Tibial nerve (tissue), 4 donors: ENCODE measurements around the gene GALNT18. TPM values are rescaled to one million over a fixed set of nuclear protein-coding genes. Genes with fewer than 3 reads are reported as not detected.
A peak's percentile ranks its signal among the peaks of the same experiment; 100 is the strongest.

Source experiments
- DNase-seq, 2 donors: peaks; one replicate each; pipeline ENCODE4 v3.0.0-alpha.2; 2019; ENCODE audit warnings: low spot score in 2 of 2
- H3K27ac ChIP-seq, 4 donors: fragments of 200-600 bp; sonication (generic) in 3 of 4; one replicate each; pipeline ENCODE4 v1.5.1; 2017 to 2019; ENCODE audit warnings: mild to moderate bottlenecking in 1 of 4
- H3K27me3 ChIP-seq, 2 donors: fragments of 200-600 bp; sonication (generic) in 1 of 2; one replicate each; pipeline versions ENCODE4 v1.5.1 to v1.6.0; 2017 to 2019
- H3K36me3 ChIP-seq, 3 donors: fragments of 200-600 bp; sonication (generic); one replicate each; pipeline ENCODE4 v1.5.1; 2018 to 2019
- H3K4me1 ChIP-seq, 4 donors: fragments of 200-600 bp; sonication (generic) in 3 of 4; one replicate each; pipeline ENCODE4 v1.5.1; 2017 to 2019
- H3K4me3 ChIP-seq, 4 donors: fragments of 200-600 bp; sonication (generic) in 3 of 4; one replicate each; pipeline ENCODE4 v1.5.1; 2017 to 2019; ENCODE audit warnings: mild to moderate bottlenecking in 1 of 4, moderate library complexity in 1 of 4
- H3K9me3 ChIP-seq, 4 donors: fragments of 200-600 bp; sonication (generic) in 3 of 4; one replicate each; pipeline ENCODE4 v1.5.1; 2017 to 2019
- CTCF ChIP-seq, 5 experiments: fragments of 200-600 bp in 3 of 5; fragments of 450-650 bp in 2 of 5; sonication (generic) in 3 of 5; IDR thresholded peaks; one replicate each; pipeline ENCODE4 v1.5.1; 2016 to 2019; ENCODE audit warnings: antibody characterized with exemption in 5 of 5, mild to moderate bottlenecking in 3 of 5, moderate library complexity in 2 of 5
- EP300 ChIP-seq, 2 donors: sonication (generic); formaldehyde crosslinking; IDR thresholded peaks; one replicate each; pipeline ENCODE4 v1.6.1; 2017; ENCODE audit warnings: antibody characterized with exemption in 2 of 2, mild to moderate bottlenecking in 1 of 2
- POLR2A ChIP-seq, 2 donors: fragments of 450-650 bp; IDR thresholded peaks; one replicate each; pipeline ENCODE4 v1.6.1; 2017; ENCODE audit warnings: antibody characterized with exemption in 2 of 2, mild to moderate bottlenecking in 2 of 2, moderate library complexity in 2 of 2
- WGBS, 2 donors: methylation state at CpG; one replicate each; pipeline ENCODE4 v1.1.5; 2018; 5-methylcytosine and 5-hydroxymethylcytosine counted together
- total RNA-seq, 4 donors: library from RNA; depleted of rRNA; stranded (reverse); fragments of >200 nt; gene quantifications; one replicate each; pipeline ENCODE4 v1.1.0, GENCODE V29; 2016

Gene GALNT18
- total RNA-seq, 4 donors from 2014 or later = 11.3 to 32.4 (median 23.9) TPM

- Histone ChIP-seq H3K4me3 (no peak overlapping the region), H3K4me1 (peaks cover 0 to 42% (median 1%) of the 10 kb centered on the region in 4 donors), H3K27me3 (no peaks in the 10 kb centered on the region), H3K36me3 (peaks cover 0 to 7% (median 0%) of the 10 kb centered on the region in 3 donors), H3K27ac (peak overlapping the region in 1 of 4 donors; percentile 4), H3K9me3 (no peaks in the 10 kb centered on the region)
- WGBS, 2 donors = 71 to 93% methylated on average over 1 of the region's 1 CpG
- no peak for DNase-seq
- no peak for TF ChIP-seq CTCF (IDR thresholded peaks at IDR 0.05)
- no peak for TF ChIP-seq EP300 (IDR thresholded peaks at IDR 0.05)
- TF ChIP-seq POLR2A (IDR thresholded peaks at IDR 0.05) = no peak
Observed at GRCh38 chr11:11345099-11345498, 276.7 kb downstream of the GALNT18 start.

GRCh38 chr11:11344045-11344444, 277.8 kb downstream of the GALNT18 start:
- peaks cover 0 to 31% (median 0%) of the 10 kb centered on the region in 4 donors for H3K4me1 ChIP-seq
- no peak for DNase-seq
- H3K4me3 ChIP-seq = no peak overlapping the region
- 88 to 94% methylated on average over 3 of the region's 3 CpGs for WGBS, 2 donors
- peaks cover 0 to 7% (median 0%) of the 10 kb centered on the region in 3 donors for H3K36me3 ChIP-seq
- no peaks in the 10 kb centered on the region for H3K27me3 ChIP-seq
- H3K27ac ChIP-seq = no peak overlapping the region
- H3K9me3 ChIP-seq = no peaks in the 10 kb centered on the region
- no peak for TF ChIP-seq POLR2A (IDR thresholded peaks at IDR 0.05)

GRCh38 chr11:11338304-11338703, 283.5 kb downstream of the GALNT18 start:
- Histone ChIP-seq H3K9me3 (no peaks in the 10 kb centered on the region), H3K4me3 (no peak overlapping the region), H3K27me3 (no peaks in the 10 kb centered on the region), H3K36me3 (peaks cover 0 to 7% (median 0%) of the 10 kb centered on the region in 3 donors), H3K4me1 (peaks cover 0 to 15% (median 0%) of the 10 kb centered on the region in 4 donors), H3K27ac (no peak overlapping the region)
- TF ChIP-seq POLR2A (IDR thresholded peaks at IDR 0.05) = no peak
- TF ChIP-seq CTCF (IDR thresholded peaks at IDR 0.05) = no peak
- TF ChIP-seq EP300 (IDR thresholded peaks at IDR 0.05) = no peak
- DNase-seq = no peak
- WGBS, 2 donors = 85 to 89% methylated on average over 1 of the region's 1 CpG

GRCh38 chr11:11336664-11337063, 285.1 kb downstream of the GALNT18 start:
- Histone ChIP-seq H3K4me3 (no peak overlapping the region), H3K27ac (peak overlapping the region in 1 of 4 donors; percentile 24), H3K27me3 (no peaks in the 10 kb centered on the region), H3K36me3 (peaks cover 0 to 18% (median 0%) of the 10 kb centered on the region in 3 donors), H3K4me1 (peaks cover 0 to 15% (median 0%) of the 10 kb centered on the region in 4 donors), H3K9me3 (no peaks in the 10 kb centered on the region)
- WGBS, 2 donors = 50 to 64% methylated on average over 4 of the region's 4 CpGs
- TF ChIP-seq POLR2A (IDR thresholded peaks at IDR 0.05) (no peak), EP300 (IDR thresholded peaks at IDR 0.05) (no peak), CTCF (IDR thresholded peaks at IDR 0.05) (no peak)
- no peak for DNase-seq

- 78 to 80% methylated on average over 2 of the region's 2 CpGs for WGBS, 2 donors
- H3K36me3 ChIP-seq = peaks cover 0 to 11% (median 0%) of the 10 kb centered on the region in 3 donors
- H3K9me3 ChIP-seq = no peaks in the 10 kb centered on the region
- TF ChIP-seq CTCF (IDR thresholded peaks at IDR 0.05) (no peak), POLR2A (IDR thresholded peaks at IDR 0.05) (no peak), EP300 (IDR thresholded peaks at IDR 0.05) (no peak)
- no peak overlapping the region for H3K27ac ChIP-seq
- no peak for DNase-seq
- H3K4me1 ChIP-seq = peaks cover 0 to 15% (median 0%) of the 10 kb centered on the region in 4 donors
- H3K4me3 ChIP-seq = no peak overlapping the region
- H3K27me3 ChIP-seq = no peaks in the 10 kb centered on the region
Observed at GRCh38 chr11:11335043-11335442, 286.8 kb downstream of the GALNT18 start.

GRCh38 chr11:11334607-11335006, 287.2 kb downstream of the GALNT18 start:
- no peak overlapping the region for H3K4me3 ChIP-seq
- no peak for DNase-seq
- H3K27me3 ChIP-seq = no peaks in the 10 kb centered on the region
- WGBS, 2 donors = 60 to 68% methylated on average over 4 of the region's 4 CpGs
- no peak overlapping the region for H3K27ac ChIP-seq
- peaks cover 0 to 15% (median 0%) of the 10 kb centered on the region in 4 donors for H3K4me1 ChIP-seq
- peaks cover 0 to 11% (median 0%) of the 10 kb centered on the region in 3 donors for H3K36me3 ChIP-seq
- H3K9me3 ChIP-seq = no peaks in the 10 kb centered on the region
- TF ChIP-seq CTCF (IDR thresholded peaks at IDR 0.05) (no peak), POLR2A (IDR thresholded peaks at IDR 0.05) (no peak), EP300 (IDR thresholded peaks at IDR 0.05) (no peak)
